Thyroid gland (tissue), 4 donors: ENCODE measurements around the gene XCR1.

ENCODE experiments used
- CTCF ChIP-seq, 6 experiments: fragments of 200-600 bp in 3 of 6; fragments of 450-650 bp in 3 of 6; sonication (generic) in 3 of 6; IDR thresholded peaks; one replicate each; pipeline ENCODE4 v1.5.1; 2016 to 2019; ENCODE audit warnings: antibody characterized with exemption in 6 of 6, mild to moderate bottlenecking in 2 of 6, inconsistent platforms in 1 of 6, moderate library complexity in 1 of 6
- POLR2A ChIP-seq, 2 donors: fragments of 450-650 bp; IDR thresholded peaks; one replicate each; pipeline ENCODE4 v1.6.1; 2017; ENCODE audit warnings: antibody characterized with exemption in 2 of 2, mild to moderate bottlenecking in 2 of 2, moderate library complexity in 1 of 2

GRCh38 chr3:45990181-45990580 lies 37.1 kb downstream of the XCR1 start:
- TF ChIP-seq CTCF (IDR thresholded peaks at IDR 0.05) (no peak), POLR2A (IDR thresholded peaks at IDR 0.05) (no peak)
